Measurements from ENCODE around the gene DCP1B. TPM values are rescaled to one million over a fixed set of nuclear protein-coding genes. Genes with fewer than 3 reads are reported as not detected.

The DCP1B gene
- total RNA-seq, 3 donors from 2014 or later = 12.2 to 20.8 (median 18.0) TPM

- Histone ChIP-seq H3K27me3 (no peaks in the 10 kb centered on the region), H3K27ac (no peak overlapping the region), H3K4me3 (no peak overlapping the region), H3K4me1 (no peaks in the 10 kb centered on the region), H3K36me3 (no peaks in the 10 kb centered on the region), H3K9me3 (no peaks in the 10 kb centered on the region)
- no peak for DNase-seq (ENCODE audit: low spot score in 2 of 2)
- TF ChIP-seq POLR2A (IDR thresholded peaks at IDR 0.05) (no peak), POLR2AphosphoS5 (IDR thresholded peaks at IDR 0.05) (no peak)
- TF ChIP-seq, protein P1, sequence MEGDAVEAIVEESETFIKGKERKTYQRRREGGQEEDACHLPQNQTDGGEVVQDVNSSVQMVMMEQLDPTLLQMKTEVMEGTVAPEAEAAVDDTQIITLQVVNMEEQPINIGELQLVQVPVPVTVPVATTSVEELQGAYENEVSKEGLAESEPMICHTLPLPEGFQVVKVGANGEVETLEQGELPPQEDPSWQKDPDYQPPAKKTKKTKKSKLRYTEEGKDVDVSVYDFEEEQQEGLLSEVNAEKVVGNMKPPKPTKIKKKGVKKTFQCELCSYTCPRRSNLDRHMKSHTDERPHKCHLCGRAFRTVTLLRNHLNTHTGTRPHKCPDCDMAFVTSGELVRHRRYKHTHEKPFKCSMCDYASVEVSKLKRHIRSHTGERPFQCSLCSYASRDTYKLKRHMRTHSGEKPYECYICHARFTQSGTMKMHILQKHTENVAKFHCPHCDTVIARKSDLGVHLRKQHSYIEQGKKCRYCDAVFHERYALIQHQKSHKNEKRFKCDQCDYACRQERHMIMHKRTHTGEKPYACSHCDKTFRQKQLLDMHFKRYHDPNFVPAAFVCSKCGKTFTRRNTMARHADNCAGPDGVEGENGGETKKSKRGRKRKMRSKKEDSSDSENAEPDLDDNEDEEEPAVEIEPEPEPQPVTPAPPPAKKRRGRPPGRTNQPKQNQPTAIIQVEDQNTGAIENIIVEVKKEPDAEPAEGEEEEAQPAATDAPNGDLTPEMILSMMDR (IDR thresholded peaks at IDR 0.05) = no peak
- intact Hi-C loops (cut with DNase I; ENCODE audit: low total_unique reads) = loop anchor here (5.0 to 10.0 kb wide), 2 partner anchors 140 to 293 kb away; no protein-coding TSS in a partner anchor
Observed at GRCh38 chr12:1937481-1938224, 66.6 kb downstream of the DCP1B start.

DNA sequence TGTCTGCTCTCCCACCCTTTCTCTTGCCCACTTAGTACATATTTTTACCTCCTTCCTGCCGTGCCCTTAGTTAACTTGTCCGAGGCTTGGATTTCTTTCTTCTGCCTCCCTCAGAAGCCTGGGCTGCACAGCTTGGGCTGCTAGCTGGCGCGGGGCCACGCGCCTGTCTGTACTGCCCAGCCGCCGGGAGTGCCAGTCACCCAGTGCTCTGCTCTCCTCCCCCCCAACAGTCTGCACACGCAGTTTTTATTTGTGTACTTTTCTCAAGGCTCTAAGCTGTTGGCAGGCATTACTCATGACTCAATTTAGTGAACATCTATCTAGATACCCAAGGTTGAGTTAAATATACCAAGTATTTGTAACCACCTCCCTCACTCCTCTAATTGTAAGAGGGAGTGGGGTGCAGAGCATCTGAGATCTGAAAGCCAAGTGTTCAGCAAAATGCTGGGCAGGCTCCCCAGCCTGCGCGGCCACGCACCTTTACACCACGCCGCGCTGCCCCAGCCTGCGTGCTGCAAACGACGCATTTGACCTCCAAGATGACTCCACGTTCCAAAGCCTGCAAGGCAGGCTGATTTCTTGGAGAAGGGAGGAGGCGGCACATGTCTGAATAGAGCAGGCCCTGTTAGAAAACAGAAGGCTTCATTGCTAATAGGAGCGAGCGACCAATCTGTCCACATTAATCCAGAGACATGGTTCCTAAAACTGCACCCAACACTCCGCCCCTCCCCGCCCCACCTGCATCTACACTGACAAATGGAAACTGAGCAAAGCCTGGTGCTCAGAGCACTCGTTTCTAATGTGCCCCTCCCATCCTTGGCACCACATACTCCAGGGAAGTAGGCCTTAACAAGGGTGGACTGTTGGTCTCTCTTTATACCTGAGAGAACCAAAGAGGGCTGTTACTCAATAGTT is 67.6 kb downstream of the DCP1B start:
- TF ChIP-seq POLR2AphosphoS5 (IDR thresholded peaks at IDR 0.05) = no peak
- no peak for TF ChIP-seq POLR2A (IDR thresholded peaks at IDR 0.05)
- TF ChIP-seq, protein P1 (IDR thresholded peaks at IDR 0.05) = no peak

GRCh38 chr12:1935700-1936378 is 68.4 kb downstream of the DCP1B start:
- Histone ChIP-seq H3K9me3 (no peaks in the 10 kb centered on the region), H3K27ac (no peak overlapping the region), H3K36me3 (no peaks in the 10 kb centered on the region), H3K4me3 (no peak overlapping the region), H3K27me3 (no peaks in the 10 kb centered on the region), H3K4me1 (no peaks in the 10 kb centered on the region)
- peak in 1 of 2 donors; percentile 70 for DNase-seq (ENCODE audit: low spot score in 2 of 2)
- TF ChIP-seq POLR2A (IDR thresholded peaks at IDR 0.05) (no peak), POLR2AphosphoS5 (IDR thresholded peaks at IDR 0.05) (no peak)
- TF ChIP-seq, protein P1 (IDR thresholded peaks at IDR 0.05) = no peak
- intact Hi-C loops (cut with DNase I; ENCODE audit: low total_unique reads) = loop anchor here (5.0 to 10.0 kb wide), 2 partner anchors 139 to 291 kb away; no protein-coding TSS in a partner anchor

More for the DNA sequence above, 67.6 kb downstream of the DCP1B start:
- Histone ChIP-seq H3K27ac (no peak overlapping the region), H3K4me3 (no peak overlapping the region), H3K27me3 (no peaks in the 10 kb centered on the region), H3K4me1 (no peaks in the 10 kb centered on the region), H3K9me3 (no peaks in the 10 kb centered on the region), H3K36me3 (no peaks in the 10 kb centered on the region)
- peak in 1 of 2 donors; percentile 78 for DNase-seq (ENCODE audit: low spot score in 2 of 2)
- intact Hi-C loops (cut with DNase I; ENCODE audit: low total_unique reads) = loop anchor here (5.0 to 10.0 kb wide), 2 partner anchors 139 to 292 kb away; no protein-coding TSS in a partner anchor

DNA sequence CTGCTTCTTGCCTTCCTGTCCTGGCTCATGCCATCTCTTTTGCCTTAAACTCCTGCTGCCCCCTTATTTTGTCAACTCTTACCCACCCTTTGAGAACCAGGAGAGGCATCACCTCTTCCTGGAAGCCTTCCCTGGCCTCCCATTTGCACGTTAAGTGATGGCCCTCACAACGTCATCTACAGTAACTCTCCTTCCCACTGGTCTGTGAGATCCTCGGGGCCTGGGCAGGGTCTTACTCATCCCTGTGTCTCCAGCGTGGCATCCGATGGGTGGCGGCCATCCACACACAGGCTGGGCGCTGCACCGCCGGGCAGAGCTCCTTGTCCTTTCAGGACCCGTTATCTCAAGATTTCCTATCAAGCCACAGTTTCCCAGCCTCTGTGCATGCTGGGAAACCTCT is 69.0 kb downstream of the DCP1B start:
- Histone ChIP-seq H3K36me3 (no peaks in the 10 kb centered on the region), H3K27ac (no peak overlapping the region), H3K4me3 (no peak overlapping the region), H3K4me1 (no peaks in the 10 kb centered on the region), H3K27me3 (no peaks in the 10 kb centered on the region), H3K9me3 (no peaks in the 10 kb centered on the region)
- TF ChIP-seq POLR2A (IDR thresholded peaks at IDR 0.05) (no peak), POLR2AphosphoS5 (IDR thresholded peaks at IDR 0.05) (no peak)
- TF ChIP-seq, protein P1 (IDR thresholded peaks at IDR 0.05) = no peak
- intact Hi-C loops (cut with DNase I; ENCODE audit: low total_unique reads) = loop anchor here (5.0 to 10.0 kb wide), 2 partner anchors 138 to 290 kb away; no protein-coding TSS in a partner anchor
- DNase-seq (ENCODE audit: low spot score in 2 of 2) = no peak

Measured in breast epithelium (tissue), 4 donors.